Erythroblast (primary cell): Measurements from ENCODE around the gene DIP2A.

Source experiments
- GATA1 ChIP-seq: IDR thresholded peaks from 2 replicates; pipeline ENCODE4 v1.6.1; 2011; ENCODE audit warnings: low read depth, mild to moderate bottlenecking, control low read depth, low read length, moderate library complexity
- POLR2A ChIP-seq: IDR thresholded peaks from 2 replicates; pipeline ENCODE4 v1.6.1; 2011; ENCODE audit warnings: mild to moderate bottlenecking, low read length

DNA sequence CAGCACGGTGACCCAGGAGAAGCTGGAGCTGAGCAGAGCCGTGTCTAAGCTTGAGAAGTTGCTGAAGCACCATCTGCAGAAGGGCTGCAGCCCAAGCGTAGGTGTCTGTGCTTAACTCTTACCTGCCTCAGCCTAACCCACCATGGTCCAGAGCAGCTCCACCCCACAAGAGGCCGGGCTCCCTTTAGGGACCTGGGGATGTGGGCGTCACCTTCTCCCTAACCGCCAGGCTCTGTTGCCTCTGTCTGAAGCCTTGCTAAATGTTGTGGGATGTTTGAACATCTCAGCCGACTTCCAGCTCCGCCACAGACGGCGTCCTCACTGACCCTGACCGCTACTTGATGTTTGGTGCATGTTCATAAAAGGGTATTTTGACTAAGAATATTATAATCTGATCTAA, 20.4 kb upstream of the DIP2A start:
- TF ChIP-seq POLR2A: no peak
- TF ChIP-seq GATA1: no peak
